GM12801 (cell line): Measurements from ENCODE around the gene MITD1.

Experiments
- TF ChIP-seq, protein P1 (sequence below): IDR thresholded peaks from one replicate; pipeline ENCODE4 v1.5.1; 2011; ENCODE audit warnings: control low read depth; ENCODE audit not compliant: insufficient read length; ENCODE audit errors: extremely low read depth

Gene MITD1

DNA sequence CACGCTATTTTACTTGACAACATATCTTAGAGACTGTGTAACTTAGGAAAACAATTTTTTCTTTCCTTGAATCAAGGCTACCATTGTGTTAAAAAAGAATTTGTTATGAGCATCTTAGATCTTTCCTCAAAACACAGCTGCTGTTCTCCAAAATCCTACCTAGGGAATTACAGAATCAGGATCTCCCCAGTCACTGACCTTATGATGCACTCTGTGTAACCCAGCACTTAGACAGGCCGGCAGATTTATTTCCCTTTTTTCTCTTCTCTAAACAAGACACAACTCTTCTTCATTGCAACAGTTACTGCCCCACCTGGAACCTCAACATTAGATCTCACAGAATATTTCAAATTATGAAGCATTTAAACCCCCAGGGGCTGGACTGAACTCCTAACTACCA, 52.9 kb downstream of the MITD1 start:
- TF ChIP-seq, protein P1, sequence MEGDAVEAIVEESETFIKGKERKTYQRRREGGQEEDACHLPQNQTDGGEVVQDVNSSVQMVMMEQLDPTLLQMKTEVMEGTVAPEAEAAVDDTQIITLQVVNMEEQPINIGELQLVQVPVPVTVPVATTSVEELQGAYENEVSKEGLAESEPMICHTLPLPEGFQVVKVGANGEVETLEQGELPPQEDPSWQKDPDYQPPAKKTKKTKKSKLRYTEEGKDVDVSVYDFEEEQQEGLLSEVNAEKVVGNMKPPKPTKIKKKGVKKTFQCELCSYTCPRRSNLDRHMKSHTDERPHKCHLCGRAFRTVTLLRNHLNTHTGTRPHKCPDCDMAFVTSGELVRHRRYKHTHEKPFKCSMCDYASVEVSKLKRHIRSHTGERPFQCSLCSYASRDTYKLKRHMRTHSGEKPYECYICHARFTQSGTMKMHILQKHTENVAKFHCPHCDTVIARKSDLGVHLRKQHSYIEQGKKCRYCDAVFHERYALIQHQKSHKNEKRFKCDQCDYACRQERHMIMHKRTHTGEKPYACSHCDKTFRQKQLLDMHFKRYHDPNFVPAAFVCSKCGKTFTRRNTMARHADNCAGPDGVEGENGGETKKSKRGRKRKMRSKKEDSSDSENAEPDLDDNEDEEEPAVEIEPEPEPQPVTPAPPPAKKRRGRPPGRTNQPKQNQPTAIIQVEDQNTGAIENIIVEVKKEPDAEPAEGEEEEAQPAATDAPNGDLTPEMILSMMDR = no peak
